SK-N-SH treated with all-trans-retinoic acid at 6 μM for 48 hours (cell line): ENCODE data around the gene NHLRC2.

Source experiments
- ARNTL ChIP-seq: fragments of 450-650 bp; formaldehyde crosslinking; IDR thresholded peaks from 2 replicates; pipeline ENCODE4 v1.5.0; 2020; ENCODE audit warnings: low read depth, mild to moderate bottlenecking, moderate library complexity, borderline replicate concordance
- BACH2 ChIP-seq: fragments of 250-450 bp; sonication (Bioruptor Pico); IDR thresholded peaks from 2 replicates; pipeline ENCODE4 v1.9.0; 2021; ENCODE audit warnings: mild to moderate bottlenecking, borderline replicate concordance
- ZC3H10 ChIP-seq: fragments of 250-450 bp; sonication (Bioruptor Pico); IDR thresholded peaks from 2 replicates; pipeline ENCODE4 v1.5.1; 2021; ENCODE audit warnings: mild to moderate bottlenecking, moderate library complexity
- TF ChIP-seq, protein P1 (sequence below): fragments of 250-450 bp; sonication (Bioruptor Pico); IDR thresholded peaks from 2 replicates; pipeline ENCODE4 v1.8.0; 2020; ENCODE audit warnings: mild to moderate bottlenecking, moderate library complexity, borderline replicate concordance
- TF ChIP-seq, protein P2 (sequence below): fragments of 250-450 bp; sonication (Bioruptor Pico); IDR thresholded peaks from 2 replicates; pipeline ENCODE4 v1.5.1; 2021; ENCODE audit warnings: mild to moderate bottlenecking, moderate library complexity
- TF ChIP-seq, protein P3 (sequence below): fragments of 250-450 bp; sonication (Bioruptor Pico); IDR thresholded peaks from 2 replicates; pipeline ENCODE4 v1.8.0; 2021; ENCODE audit warnings: low read depth, mild to moderate bottlenecking, moderate library complexity, borderline replicate concordance

DNA sequence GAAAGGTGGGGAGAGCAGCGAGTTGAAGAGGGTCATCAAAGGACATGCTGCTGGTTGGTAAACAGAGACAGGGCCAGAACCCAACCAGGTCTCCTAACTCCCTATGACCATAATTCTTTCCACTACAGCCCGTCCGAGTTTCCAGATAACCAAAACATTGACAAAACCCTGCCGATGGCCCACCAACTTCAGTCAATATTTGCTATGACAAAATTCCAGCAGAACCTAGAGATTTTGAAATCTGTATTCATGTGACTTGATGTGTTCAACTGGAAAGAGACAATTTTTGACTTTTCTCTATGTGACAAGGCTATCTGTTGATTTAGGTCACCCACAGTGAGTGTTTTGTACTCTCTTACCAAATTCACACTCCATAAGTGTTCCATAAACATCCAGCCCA lies 86.7 kb downstream of the NHLRC2 start:
- TF ChIP-seq, protein P1, sequence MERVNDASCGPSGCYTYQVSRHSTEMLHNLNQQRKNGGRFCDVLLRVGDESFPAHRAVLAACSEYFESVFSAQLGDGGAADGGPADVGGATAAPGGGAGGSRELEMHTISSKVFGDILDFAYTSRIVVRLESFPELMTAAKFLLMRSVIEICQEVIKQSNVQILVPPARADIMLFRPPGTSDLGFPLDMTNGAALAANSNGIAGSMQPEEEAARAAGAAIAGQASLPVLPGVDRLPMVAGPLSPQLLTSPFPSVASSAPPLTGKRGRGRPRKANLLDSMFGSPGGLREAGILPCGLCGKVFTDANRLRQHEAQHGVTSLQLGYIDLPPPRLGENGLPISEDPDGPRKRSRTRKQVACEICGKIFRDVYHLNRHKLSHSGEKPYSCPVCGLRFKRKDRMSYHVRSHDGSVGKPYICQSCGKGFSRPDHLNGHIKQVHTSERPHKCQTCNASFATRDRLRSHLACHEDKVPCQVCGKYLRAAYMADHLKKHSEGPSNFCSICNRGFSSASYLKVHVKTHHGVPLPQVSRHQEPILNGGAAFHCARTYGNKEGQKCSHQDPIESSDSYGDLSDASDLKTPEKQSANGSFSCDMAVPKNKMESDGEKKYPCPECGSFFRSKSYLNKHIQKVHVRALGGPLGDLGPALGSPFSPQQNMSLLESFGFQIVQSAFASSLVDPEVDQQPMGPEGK (CRISPR knock-in tag): no peak
- TF ChIP-seq, protein P2, sequence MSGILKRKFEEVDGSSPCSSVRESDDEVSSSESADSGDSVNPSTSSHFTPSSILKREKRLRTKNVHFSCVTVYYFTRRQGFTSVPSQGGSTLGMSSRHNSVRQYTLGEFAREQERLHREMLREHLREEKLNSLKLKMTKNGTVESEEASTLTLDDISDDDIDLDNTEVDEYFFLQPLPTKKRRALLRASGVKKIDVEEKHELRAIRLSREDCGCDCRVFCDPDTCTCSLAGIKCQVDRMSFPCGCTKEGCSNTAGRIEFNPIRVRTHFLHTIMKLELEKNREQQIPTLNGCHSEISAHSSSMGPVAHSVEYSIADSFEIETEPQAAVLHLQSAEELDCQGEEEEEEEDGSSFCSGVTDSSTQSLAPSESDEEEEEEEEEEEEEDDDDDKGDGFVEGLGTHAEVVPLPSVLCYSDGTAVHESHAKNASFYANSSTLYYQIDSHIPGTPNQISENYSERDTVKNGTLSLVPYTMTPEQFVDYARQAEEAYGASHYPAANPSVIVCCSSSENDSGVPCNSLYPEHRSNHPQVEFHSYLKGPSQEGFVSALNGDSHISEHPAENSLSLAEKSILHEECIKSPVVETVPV: no peak
- no peak for TF ChIP-seq BACH2 (CRISPR knock-in tag)
- TF ChIP-seq, protein P3, sequence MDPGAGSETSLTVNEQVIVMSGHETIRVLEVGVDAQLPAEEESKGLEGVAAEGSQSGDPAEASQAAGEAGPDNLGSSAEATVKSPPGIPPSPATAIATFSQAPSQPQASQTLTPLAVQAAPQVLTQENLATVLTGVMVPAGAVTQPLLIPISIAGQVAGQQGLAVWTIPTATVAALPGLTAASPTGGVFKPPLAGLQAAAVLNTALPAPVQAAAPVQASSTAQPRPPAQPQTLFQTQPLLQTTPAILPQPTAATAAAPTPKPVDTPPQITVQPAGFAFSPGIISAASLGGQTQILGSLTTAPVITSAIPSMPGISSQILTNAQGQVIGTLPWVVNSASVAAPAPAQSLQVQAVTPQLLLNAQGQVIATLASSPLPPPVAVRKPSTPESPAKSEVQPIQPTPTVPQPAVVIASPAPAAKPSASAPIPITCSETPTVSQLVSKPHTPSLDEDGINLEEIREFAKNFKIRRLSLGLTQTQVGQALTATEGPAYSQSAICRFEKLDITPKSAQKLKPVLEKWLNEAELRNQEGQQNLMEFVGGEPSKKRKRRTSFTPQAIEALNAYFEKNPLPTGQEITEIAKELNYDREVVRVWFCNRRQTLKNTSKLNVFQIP (CRISPR knock-in tag): no peak
- no peak for TF ChIP-seq ARNTL
- TF ChIP-seq ZC3H10: no peak
